GM23248 (cell line): ENCODE results near the gene KCND3.

Experiments
- EZH2 ChIP-seq: fragments of 200-600 bp; sonication (generic); IDR thresholded peaks from 2 replicates; pipeline ENCODE4 v1.6.1; 2018; ENCODE audit warnings: antibody characterized with exemption, mild to moderate bottlenecking; ENCODE audit not compliant: insufficient read depth, poor library complexity, severe bottlenecking
- EZH2phosphoT487 ChIP-seq: fragments of 200-600 bp; sonication (generic); IDR thresholded peaks from 2 replicates; pipeline ENCODE4 v1.6.1; 2018; ENCODE audit warnings: antibody characterized with exemption, moderate library complexity, mild to moderate bottlenecking, low read depth; ENCODE audit not compliant: insufficient read depth

- TF ChIP-seq EZH2phosphoT487: no peak
- no peak for TF ChIP-seq EZH2
Observed at GRCh38 chr1:111959436-111959835, 30.0 kb downstream of the KCND3 start.
